H9 (cell line): Measurements from ENCODE around the gene HOXA1. TPM values are rescaled to one million over a fixed set of nuclear protein-coding genes. Genes with fewer than 3 reads are reported as not detected.
A peak's percentile ranks its signal among the peaks of the same experiment; 100 is the strongest.

ENCODE experiments used
- DNase-seq: peaks from one replicate; pipeline ENCODE4 v3.0.0-alpha.2; 2017
- H2AFZ ChIP-seq: one replicate; pipeline ENCODE4 v1.6.1; 2013; ENCODE audit warnings: mild to moderate bottlenecking, low read length, control low read depth, moderate library complexity
- H2AK5ac ChIP-seq: 2 replicates; pipeline ENCODE4 v1.6.1; 2013; ENCODE audit warnings: low read length, control low read depth, mixed read lengths; ENCODE audit not compliant: insufficient read length
- H2BK120ac ChIP-seq: one replicate; pipeline ENCODE4 v1.6.1; 2013; ENCODE audit warnings: low read depth, mild to moderate bottlenecking, low read length, control low read depth, inconsistent platforms; ENCODE audit not compliant: poor library complexity, severe bottlenecking
- H2BK12ac ChIP-seq: 2 replicates; pipeline ENCODE4 v1.6.1; 2013; ENCODE audit warnings: low read length, control low read depth, mixed read lengths, low read depth; ENCODE audit not compliant: insufficient read length
- H2BK15ac ChIP-seq: 2 replicates; pipeline ENCODE4 v1.6.1; 2013; ENCODE audit warnings: low read depth, low read length, control low read depth
- H2BK20ac ChIP-seq: one replicate; pipeline ENCODE4 v1.6.1; 2013; ENCODE audit warnings: low read depth, mild to moderate bottlenecking, low read length, control low read depth, inconsistent platforms; ENCODE audit not compliant: poor library complexity, severe bottlenecking
- H2BK5ac ChIP-seq: 2 replicates; pipeline ENCODE4 v1.6.1; 2013; ENCODE audit warnings: low read length, control low read depth, mixed read lengths; ENCODE audit not compliant: insufficient read length
- H3K14ac ChIP-seq: 2 replicates; pipeline ENCODE4 v1.6.1; 2013; ENCODE audit warnings: low read length, control low read depth; ENCODE audit not compliant: insufficient read depth
- H3K18ac ChIP-seq: 2 replicates; pipeline ENCODE4 v1.6.1; 2013; ENCODE audit warnings: low read depth, mild to moderate bottlenecking, mixed read lengths, low read length, control low read depth; ENCODE audit not compliant: insufficient read length
- H3K23ac ChIP-seq: 2 replicates; pipeline ENCODE4 v1.6.1; 2013; ENCODE audit warnings: low read length, control low read depth, mixed read lengths, low read depth; ENCODE audit not compliant: insufficient read length
- H3K23me2 ChIP-seq: 2 replicates; pipeline ENCODE4 v1.6.1; 2013; ENCODE audit warnings: low read depth, mild to moderate bottlenecking, mixed read lengths, low read length, control low read depth; ENCODE audit not compliant: insufficient read length, poor library complexity, severe bottlenecking
- H3K27ac ChIP-seq: 2 replicates; pipeline ENCODE4 v1.5.1; 2013; ENCODE audit warnings: low read length, control low read depth, mixed read lengths, low read depth; ENCODE audit not compliant: insufficient read length
- H3K27me3 ChIP-seq: 2 replicates; pipeline ENCODE4 v1.6.1; 2013; ENCODE audit warnings: low read length, control low read depth, inconsistent platforms; ENCODE audit not compliant: insufficient read depth
- H3K4ac ChIP-seq: 2 replicates; pipeline ENCODE4 v1.6.1; 2013; ENCODE audit warnings: low read depth, mild to moderate bottlenecking, control low read depth, inconsistent platforms, low read length, moderate library complexity
- H3K4me1 ChIP-seq: 2 replicates; pipeline ENCODE4 v1.6.1; 2013; ENCODE audit warnings: low read length, control low read depth, inconsistent platforms; ENCODE audit not compliant: insufficient read depth
- H3K4me2 ChIP-seq: 2 replicates; pipeline ENCODE4 v1.6.1; 2013; ENCODE audit warnings: low read length, control low read depth, mixed read lengths; ENCODE audit not compliant: insufficient read length, insufficient read depth
- H3K56ac ChIP-seq: 2 replicates; pipeline ENCODE4 v1.6.1; 2013; ENCODE audit warnings: low read depth, mild to moderate bottlenecking, mixed read lengths, low read length, control low read depth; ENCODE audit not compliant: insufficient read length
- H3K79me1 ChIP-seq: 2 replicates; pipeline ENCODE4 v1.6.1; 2013; ENCODE audit warnings: low read depth, mild to moderate bottlenecking, moderate library complexity, low read length, control low read depth, inconsistent platforms; ENCODE audit not compliant: insufficient read depth, poor library complexity, severe bottlenecking
- H3K79me2 ChIP-seq: 2 replicates; pipeline ENCODE4 v1.6.1; 2013; ENCODE audit warnings: low read length, control low read depth, inconsistent platforms; ENCODE audit not compliant: insufficient read depth
- H3K9ac ChIP-seq: 2 replicates; pipeline ENCODE4 v1.6.1; 2013; ENCODE audit warnings: low read length, control low read depth, mixed read lengths; ENCODE audit not compliant: insufficient read length; ENCODE audit errors: extremely low read depth
- H3K9me3 ChIP-seq: one replicate; pipeline ENCODE4 v1.6.1; 2013; ENCODE audit warnings: low read depth, low read length, inconsistent platforms; ENCODE audit not compliant: control insufficient read depth
- H3T11ph ChIP-seq: one replicate; pipeline ENCODE4 v1.6.1; 2013; ENCODE audit warnings: mild to moderate bottlenecking, low read length, control low read depth, inconsistent platforms
- H4K20me1 ChIP-seq: one replicate; pipeline ENCODE4 v1.6.1; 2013; ENCODE audit not compliant: control insufficient read depth, insufficient read length, insufficient read depth
- H4K5ac ChIP-seq: 2 replicates; pipeline ENCODE4 v1.6.1; 2013; ENCODE audit warnings: low read depth, mild to moderate bottlenecking, mixed read lengths, low read length, control low read depth; ENCODE audit not compliant: insufficient read length
- H4K8ac ChIP-seq: replicated peaks from 2 replicates; pipeline ENCODE4 v1.6.1; 2013; ENCODE audit warnings: low read length, control low read depth, mixed read lengths, low read depth; ENCODE audit not compliant: insufficient read length
- H4K91ac ChIP-seq: 2 replicates; pipeline ENCODE4 v1.6.1; 2013; ENCODE audit warnings: low read depth, mild to moderate bottlenecking, moderate library complexity, mixed read lengths, low read length, control low read depth; ENCODE audit not compliant: insufficient read length
- H3K27ac Mint-ChIP-seq, 3 experiments: 2 replicates in 2 of 3; 3 replicates in 1 of 3; pipeline ENCODE4 v1.8.0; 2020 to 2021; ENCODE audit warnings: mixed read lengths in 3 of 3, mild to moderate bottlenecking in 1 of 3, moderate library complexity in 1 of 3
- H3K27me3 Mint-ChIP-seq: 2 replicates; pipeline ENCODE4 v1.8.0; 2021; ENCODE audit warnings: low read depth, mild to moderate bottlenecking, moderate library complexity, mixed read lengths
- H3K36me3 Mint-ChIP-seq, 3 experiments: 2 replicates in 2 of 3; 3 replicates in 1 of 3; pipeline ENCODE4 v1.8.0; 2020 to 2021; ENCODE audit warnings: low read depth in 3 of 3, mixed read lengths in 3 of 3; ENCODE audit not compliant: insufficient read depth in 1 of 3
- H3K4me1 Mint-ChIP-seq, 2 experiments: 2 replicates each; pipeline ENCODE4 v1.8.0; 2020; ENCODE audit warnings: mixed read lengths in 2 of 2
- H3K4me3 Mint-ChIP-seq, 2 experiments: 2 replicates in 1 of 2; 3 replicates in 1 of 2; pipeline ENCODE4 v1.8.0; 2020 to 2021; ENCODE audit warnings: mild to moderate bottlenecking in 2 of 2, mixed read lengths in 2 of 2, moderate library complexity in 1 of 2
- H3K9me3 Mint-ChIP-seq, 2 experiments: 2 replicates in 1 of 2; 3 replicates in 1 of 2; pipeline ENCODE4 v1.8.0; 2020; ENCODE audit warnings: mild to moderate bottlenecking in 2 of 2, mixed read lengths in 2 of 2, moderate library complexity in 1 of 2
- WGBS: extraction: QIAGEN DNeasy Blood & Tissue Kit; methylation state at CpG from one replicate; pipeline ENCODE4 v1.1.7; 2013; ENCODE audit warnings: missing lambda C conversion rate, low lambda C conversion rate, mixed read lengths; ENCODE audit not compliant: insufficient read length; ENCODE audit errors: extremely low coverage; 5-methylcytosine and 5-hydroxymethylcytosine counted together
- total RNA-seq: library from RNA; stranded (reverse); gene quantifications from 2 replicates; pipeline ENCODE4 v1.2.1, GENCODE V29; 2021
- TF ChIP-seq, protein P1 (sequence below): fragments of 200-600 bp; sonication (generic); conservative IDR thresholded peaks from 3 replicates; pipeline ENCODE4 v1.8.0; 2021; ENCODE audit warnings: antibody characterized with exemption, mild to moderate bottlenecking

HOXA1 gene
- total RNA-seq, 1 experiment from 2014 or later = not detected

DNA sequence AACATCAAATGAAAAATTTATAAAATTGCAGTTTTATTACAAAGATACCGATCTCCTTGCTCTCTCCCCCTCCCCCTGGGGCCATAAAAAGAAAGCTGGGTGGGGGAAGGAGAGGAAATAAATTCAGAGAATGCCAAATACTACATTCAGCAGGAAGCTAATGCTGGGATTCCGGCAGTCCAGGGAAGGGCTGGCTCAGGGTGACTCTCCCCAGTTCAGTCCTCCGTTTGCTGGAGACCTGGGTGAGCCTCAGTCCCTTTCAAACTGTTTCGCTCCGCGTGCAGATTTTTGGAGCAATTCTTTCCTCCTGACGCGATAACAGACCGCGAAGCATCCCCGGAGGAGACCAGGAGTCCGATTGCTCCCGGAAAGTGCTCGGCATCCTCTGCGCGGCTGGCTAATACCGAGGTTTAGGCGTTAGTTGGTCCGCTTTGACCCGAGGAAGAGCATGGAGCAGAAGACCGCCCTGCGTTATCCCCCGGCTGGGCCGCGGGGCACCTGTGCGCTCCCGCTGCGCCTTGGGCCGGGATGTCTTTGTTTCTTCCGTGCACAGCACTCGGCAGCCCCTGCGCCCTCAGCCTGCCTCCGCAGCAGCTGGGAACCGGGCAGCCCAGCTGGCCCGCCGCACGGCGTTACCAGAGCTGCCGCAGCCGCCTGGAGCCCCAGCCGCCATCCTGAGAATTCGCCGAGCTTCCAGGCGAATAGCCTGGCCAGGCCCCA is 10.5 kb upstream of the HOXA1 start:
- peaks cover 11 to 33% of the 10 kb centered on the region in 2 experiments for H3K4me1 Mint-ChIP-seq
- no peak overlapping the region for H2BK15ac ChIP-seq
- H3K14ac ChIP-seq = no peak overlapping the region; the same call in 1 of the 2 replicates
- no peaks in the 10 kb centered on the region; a peak in 1 of 7 replicates for H3K36me3 Mint-ChIP-seq
- no peak overlapping the region for H2BK5ac ChIP-seq
- peak overlapping the region; percentile 10 for H3K4me2 ChIP-seq
- H3K79me1 ChIP-seq = no peaks in the 10 kb centered on the region
- TF ChIP-seq, protein P1, sequence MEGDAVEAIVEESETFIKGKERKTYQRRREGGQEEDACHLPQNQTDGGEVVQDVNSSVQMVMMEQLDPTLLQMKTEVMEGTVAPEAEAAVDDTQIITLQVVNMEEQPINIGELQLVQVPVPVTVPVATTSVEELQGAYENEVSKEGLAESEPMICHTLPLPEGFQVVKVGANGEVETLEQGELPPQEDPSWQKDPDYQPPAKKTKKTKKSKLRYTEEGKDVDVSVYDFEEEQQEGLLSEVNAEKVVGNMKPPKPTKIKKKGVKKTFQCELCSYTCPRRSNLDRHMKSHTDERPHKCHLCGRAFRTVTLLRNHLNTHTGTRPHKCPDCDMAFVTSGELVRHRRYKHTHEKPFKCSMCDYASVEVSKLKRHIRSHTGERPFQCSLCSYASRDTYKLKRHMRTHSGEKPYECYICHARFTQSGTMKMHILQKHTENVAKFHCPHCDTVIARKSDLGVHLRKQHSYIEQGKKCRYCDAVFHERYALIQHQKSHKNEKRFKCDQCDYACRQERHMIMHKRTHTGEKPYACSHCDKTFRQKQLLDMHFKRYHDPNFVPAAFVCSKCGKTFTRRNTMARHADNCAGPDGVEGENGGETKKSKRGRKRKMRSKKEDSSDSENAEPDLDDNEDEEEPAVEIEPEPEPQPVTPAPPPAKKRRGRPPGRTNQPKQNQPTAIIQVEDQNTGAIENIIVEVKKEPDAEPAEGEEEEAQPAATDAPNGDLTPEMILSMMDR = no peak
- H3K27me3 ChIP-seq = peaks cover 100% of the 10 kb centered on the region
- H3K9me3 Mint-ChIP-seq = peaks cover 6 to 7% of the 10 kb centered on the region in 2 experiments; a peak in 4 of 5 replicates
- H3K9ac ChIP-seq = no peak overlapping the region
- H3K4ac ChIP-seq = no peak overlapping the region
- no peaks in the 10 kb centered on the region for H3K4me1 ChIP-seq
- no peak overlapping the region for H2BK12ac ChIP-seq
- no peak overlapping the region for H3K27ac Mint-ChIP-seq
- WGBS = no CpG with 5 or more reads among the region's 44 CpGs
- no peak overlapping the region for H3K18ac ChIP-seq
- H3K9me3 ChIP-seq = no peaks in the 10 kb centered on the region
- no peak overlapping the region for H2AK5ac ChIP-seq
- no peak overlapping the region for H2BK20ac ChIP-seq
- H4K91ac ChIP-seq = no peak overlapping the region
- no peak overlapping the region for H2BK120ac ChIP-seq
- no peak overlapping the region for H4K8ac ChIP-seq
- no peak overlapping the region for H3K23ac ChIP-seq
- H3K27me3 Mint-ChIP-seq = peaks cover 100% of the 10 kb centered on the region
- H3K4me3 Mint-ChIP-seq = no peak overlapping the region
- H4K5ac ChIP-seq = no peak overlapping the region
- no peak overlapping the region for H3K56ac ChIP-seq
- no peaks in the 10 kb centered on the region for H3K79me2 ChIP-seq
- H3T11ph ChIP-seq = no peak overlapping the region
- peaks cover 2% of the 10 kb centered on the region for H4K20me1 ChIP-seq
- DNase-seq = peak; percentile 77
- no peak overlapping the region for H3K27ac ChIP-seq
- H2AFZ ChIP-seq = no peak overlapping the region
- no peaks in the 10 kb centered on the region for H3K23me2 ChIP-seq
